ENCODE results near the gene GABRA1.

GABRA1 gene

GRCh38 chr5:161897033-161897432 lies 49.1 kb downstream of the GABRA1 start:
- H3K4me3 ChIP-seq (ENCODE audit: low read length): no peak overlapping the region
- no peaks in the 10 kb centered on the region for H3F3A ChIP-seq (ENCODE audit: control insufficient read depth, insufficient read depth)
- no peaks in the 10 kb centered on the region for H3K9me2 ChIP-seq (replicated peaks; ENCODE audit: control insufficient read depth, low read length)
- H4K20me1 ChIP-seq (ENCODE audit: control insufficient read depth, insufficient read depth, low read depth, low read length): no peaks in the 10 kb centered on the region
- H3K27me3 ChIP-seq (ENCODE audit: control insufficient read depth, low read length): no peaks in the 10 kb centered on the region
- H3K4me2 ChIP-seq (ENCODE audit: low read length): no peak overlapping the region
- H3K4me1 ChIP-seq (ENCODE audit: control insufficient read depth, low read length): no peaks in the 10 kb centered on the region
- no peaks in the 10 kb centered on the region for H3K9me3 ChIP-seq (ENCODE audit: control insufficient read depth, insufficient read depth, low read length)
- TF ChIP-seq EZH2phosphoT487 (IDR thresholded peaks at IDR 0.05; ENCODE audit: borderline replicate concordance, low read length) (no peak), CTCF (IDR thresholded peaks at IDR 0.05; ENCODE audit: low read depth, low read length, poor library complexity, severe bottlenecking) (no peak)
- no peak overlapping the region for H3K27ac ChIP-seq (ENCODE audit: low read depth, low read length)
- H3K36me3 ChIP-seq (ENCODE audit: control insufficient read depth, low read length): no peaks in the 10 kb centered on the region
- no peaks in the 10 kb centered on the region for H3K79me2 ChIP-seq (ENCODE audit: control insufficient read depth, low read length)

DNA sequence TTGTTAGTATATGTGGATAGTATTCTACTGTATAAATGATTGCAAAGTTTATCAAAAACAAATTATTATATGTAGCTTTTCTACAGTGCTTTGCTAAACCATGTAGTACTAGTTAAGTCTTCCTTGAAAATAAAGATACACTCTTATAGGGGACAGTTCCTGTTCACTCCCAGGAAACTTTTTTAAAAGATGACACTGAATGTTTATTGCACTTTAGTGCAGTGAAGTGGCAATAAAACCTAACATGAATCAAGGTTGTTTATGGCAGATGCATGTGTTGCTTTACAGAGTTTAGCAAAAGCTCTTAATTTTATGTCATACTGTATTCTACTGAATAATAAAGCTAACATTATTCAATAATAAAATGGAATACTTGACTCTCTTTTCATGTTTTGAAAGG lies 51.7 kb downstream of the GABRA1 start:
- TF ChIP-seq EZH2phosphoT487 (IDR thresholded peaks at IDR 0.05; ENCODE audit: borderline replicate concordance, low read length) (no peak), CTCF (IDR thresholded peaks at IDR 0.05; ENCODE audit: low read depth, low read length, poor library complexity, severe bottlenecking) (no peak)
- Histone ChIP-seq H3K9me2 (replicated peaks; ENCODE audit: control insufficient read depth, low read length) (no peaks in the 10 kb centered on the region), H3K27me3 (ENCODE audit: control insufficient read depth, low read length) (no peaks in the 10 kb centered on the region), H3K79me2 (ENCODE audit: control insufficient read depth, low read length) (no peaks in the 10 kb centered on the region), H3K9me3 (ENCODE audit: control insufficient read depth, insufficient read depth, low read length) (no peaks in the 10 kb centered on the region), H3K4me3 (ENCODE audit: low read length) (no peak overlapping the region), H3K4me2 (ENCODE audit: low read length) (no peak overlapping the region), H3K4me1 (ENCODE audit: control insufficient read depth, low read length) (no peaks in the 10 kb centered on the region), H3F3A (ENCODE audit: control insufficient read depth, insufficient read depth) (no peaks in the 10 kb centered on the region), H3K36me3 (ENCODE audit: control insufficient read depth, low read length) (no peaks in the 10 kb centered on the region), H4K20me1 (ENCODE audit: control insufficient read depth, insufficient read depth, low read depth, low read length) (no peaks in the 10 kb centered on the region), H3K27ac (ENCODE audit: low read depth, low read length) (no peak overlapping the region)

- Histone ChIP-seq H3K79me2 (ENCODE audit: control insufficient read depth, low read length) (no peaks in the 10 kb centered on the region), H3K27ac (ENCODE audit: low read depth, low read length) (no peak overlapping the region), H3K36me3 (ENCODE audit: control insufficient read depth, low read length) (no peaks in the 10 kb centered on the region), H3K4me2 (ENCODE audit: low read length) (no peak overlapping the region), H3K4me1 (ENCODE audit: control insufficient read depth, low read length) (no peaks in the 10 kb centered on the region), H3K4me3 (ENCODE audit: low read length) (no peak overlapping the region), H4K20me1 (ENCODE audit: control insufficient read depth, insufficient read depth, low read depth, low read length) (no peaks in the 10 kb centered on the region), H3K9me3 (ENCODE audit: control insufficient read depth, insufficient read depth, low read length) (no peaks in the 10 kb centered on the region), H3F3A (ENCODE audit: control insufficient read depth, insufficient read depth) (no peaks in the 10 kb centered on the region), H3K27me3 (ENCODE audit: control insufficient read depth, low read length) (no peaks in the 10 kb centered on the region), H3K9me2 (replicated peaks; ENCODE audit: control insufficient read depth, low read length) (no peaks in the 10 kb centered on the region)
- TF ChIP-seq EZH2phosphoT487 (IDR thresholded peaks at IDR 0.05; ENCODE audit: borderline replicate concordance, low read length): no peak
- TF ChIP-seq CTCF (IDR thresholded peaks at IDR 0.05; ENCODE audit: low read depth, low read length, poor library complexity, severe bottlenecking): no peak
Observed at GRCh38 chr5:161900981-161901380, 53.1 kb downstream of the GABRA1 start.

- Histone ChIP-seq H3K4me2 (ENCODE audit: low read length) (no peak overlapping the region), H3K4me3 (ENCODE audit: low read length) (no peak overlapping the region), H3K27me3 (ENCODE audit: control insufficient read depth, low read length) (no peaks in the 10 kb centered on the region), H3K9me3 (ENCODE audit: control insufficient read depth, insufficient read depth, low read length) (no peaks in the 10 kb centered on the region), H3K9me2 (replicated peaks; ENCODE audit: control insufficient read depth, low read length) (no peaks in the 10 kb centered on the region), H3K27ac (ENCODE audit: low read depth, low read length) (no peak overlapping the region), H3K79me2 (ENCODE audit: control insufficient read depth, low read length) (no peaks in the 10 kb centered on the region), H3K4me1 (ENCODE audit: control insufficient read depth, low read length) (no peaks in the 10 kb centered on the region), H4K20me1 (ENCODE audit: control insufficient read depth, insufficient read depth, low read depth, low read length) (no peaks in the 10 kb centered on the region), H3K36me3 (ENCODE audit: control insufficient read depth, low read length) (no peaks in the 10 kb centered on the region), H3F3A (ENCODE audit: control insufficient read depth, insufficient read depth) (no peaks in the 10 kb centered on the region)
- no peak for TF ChIP-seq CTCF (IDR thresholded peaks at IDR 0.05; ENCODE audit: low read depth, low read length, poor library complexity, severe bottlenecking)
- TF ChIP-seq EZH2phosphoT487 (IDR thresholded peaks at IDR 0.05; ENCODE audit: borderline replicate concordance, low read length): no peak
Observed at GRCh38 chr5:161921781-161922180, 73.9 kb downstream of the GABRA1 start.
